Epithelial cell of prostate (primary cell): ENCODE results near the gene GALM.
"Not testable (repeated sequence)": the region's sequence is repeated elsewhere in the genome, so short reads cannot be mapped to it uniquely, and the experiment has no call there.

Experiments
- DNase-seq: peaks from one replicate; pipeline ENCODE4 v3.0.0-alpha.2; 2011; ENCODE audit warnings: low read depth, low spot score
- H3K27ac ChIP-seq: fragments of 450-650 bp; 2 replicates; pipeline ENCODE4 v1.5.1; 2017; ENCODE audit warnings: mild to moderate bottlenecking

The GALM gene

GRCh38 chr2:38672445-38673391 lies 6.8 kb downstream of the GALM start:
- DNase-seq, result no peak

GRCh38 chr2:38676681-38677080 lies 10.8 kb downstream of the GALM start:
- no peak for DNase-seq
- H3K27ac ChIP-seq, result no peak overlapping the region

More at GRCh38 chr2:38672445-38673391, 6.8 kb downstream of the GALM start:
- H3K27ac ChIP-seq, result no peak overlapping the region

- not testable (repeated sequence) for DNase-seq, H3K27ac ChIP-seq
Observed at GRCh38 chr2:38680868-38681267, 15.0 kb downstream of the GALM start.

- H3K27ac ChIP-seq, result no peak overlapping the region
- DNase-seq, result no peak
Observed at GRCh38 chr2:38682008-38682575, 16.2 kb downstream of the GALM start.

- DNase-seq, result not testable (repeated sequence)
Observed at GRCh38 chr2:38682620-38683019, 16.7 kb downstream of the GALM start.

GRCh38 chr2:38683766-38684165 lies 17.9 kb downstream of the GALM start:
- no peak for DNase-seq
- H3K27ac ChIP-seq, result no peak overlapping the region

More at GRCh38 chr2:38682620-38683019, 16.7 kb downstream of the GALM start:
- not testable (repeated sequence) for H3K27ac ChIP-seq

- no peak for DNase-seq
Observed at GRCh38 chr2:38685116-38685735, 19.3 kb downstream of the GALM start.

GRCh38 chr2:38690499-38691420 lies 24.8 kb downstream of the GALM start:
- DNase-seq, result peak; percentile 76

More at GRCh38 chr2:38685116-38685735, 19.3 kb downstream of the GALM start:
- no peak overlapping the region for H3K27ac ChIP-seq

DNA sequence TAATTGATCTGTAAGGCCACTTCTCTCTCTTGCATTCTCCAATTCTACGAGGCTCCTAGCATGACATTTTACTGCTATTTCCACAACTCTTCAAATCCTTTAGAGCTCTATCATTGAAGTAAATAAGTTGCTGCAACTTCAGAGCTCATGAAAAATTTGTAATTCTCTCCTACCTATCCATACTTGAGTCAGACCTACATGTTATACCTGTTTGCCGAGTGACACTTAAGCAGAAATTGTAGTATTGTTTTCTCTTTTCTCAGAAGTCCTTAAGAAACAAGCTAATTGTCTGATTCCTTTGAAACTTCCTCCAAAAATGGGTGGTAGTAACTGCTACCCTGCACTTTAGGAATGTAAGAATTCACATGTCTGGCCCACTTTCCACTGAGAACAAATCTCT lies 26.1 kb downstream of the GALM start:
- DNase-seq, result no peak
- no peak overlapping the region for H3K27ac ChIP-seq

More at GRCh38 chr2:38690499-38691420, 24.8 kb downstream of the GALM start:
- H3K27ac ChIP-seq, result peak overlapping the region; percentile 39

DNA sequence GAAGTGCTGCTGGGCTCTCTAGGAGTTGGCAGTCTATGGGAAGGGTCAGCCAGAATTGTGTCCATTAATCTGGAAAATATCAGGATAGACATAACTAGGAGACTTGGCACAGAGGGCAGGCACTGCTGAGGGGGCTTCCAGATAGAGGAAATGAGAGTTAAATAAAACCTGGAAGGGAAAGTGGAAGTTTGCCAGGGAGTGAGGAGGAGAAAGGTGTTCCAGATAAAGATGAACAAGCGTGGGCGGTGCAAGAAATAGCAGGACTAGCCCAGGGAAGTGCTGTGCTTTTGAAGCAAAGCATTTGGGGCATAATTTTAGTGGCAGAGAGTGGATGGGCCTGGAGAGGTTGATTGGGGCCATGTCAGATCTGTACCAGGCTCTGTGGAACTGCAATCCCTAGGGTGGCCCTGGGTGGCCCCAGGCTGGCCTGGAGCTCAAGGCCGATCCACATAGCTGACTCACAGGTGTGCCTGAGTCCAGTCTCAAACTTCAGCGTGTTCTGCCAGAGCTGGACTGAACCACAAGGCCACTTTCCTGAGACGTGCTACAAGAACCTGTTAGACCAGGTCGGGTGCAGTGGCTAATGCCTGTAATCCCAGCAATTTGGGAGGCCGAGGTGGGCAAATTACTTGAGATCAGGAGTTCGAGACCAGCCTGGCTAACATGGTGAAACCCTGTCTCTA lies 26.9 kb downstream of the GALM start:
- no peak overlapping the region for H3K27ac ChIP-seq
- peak; percentile 27 for DNase-seq

DNA sequence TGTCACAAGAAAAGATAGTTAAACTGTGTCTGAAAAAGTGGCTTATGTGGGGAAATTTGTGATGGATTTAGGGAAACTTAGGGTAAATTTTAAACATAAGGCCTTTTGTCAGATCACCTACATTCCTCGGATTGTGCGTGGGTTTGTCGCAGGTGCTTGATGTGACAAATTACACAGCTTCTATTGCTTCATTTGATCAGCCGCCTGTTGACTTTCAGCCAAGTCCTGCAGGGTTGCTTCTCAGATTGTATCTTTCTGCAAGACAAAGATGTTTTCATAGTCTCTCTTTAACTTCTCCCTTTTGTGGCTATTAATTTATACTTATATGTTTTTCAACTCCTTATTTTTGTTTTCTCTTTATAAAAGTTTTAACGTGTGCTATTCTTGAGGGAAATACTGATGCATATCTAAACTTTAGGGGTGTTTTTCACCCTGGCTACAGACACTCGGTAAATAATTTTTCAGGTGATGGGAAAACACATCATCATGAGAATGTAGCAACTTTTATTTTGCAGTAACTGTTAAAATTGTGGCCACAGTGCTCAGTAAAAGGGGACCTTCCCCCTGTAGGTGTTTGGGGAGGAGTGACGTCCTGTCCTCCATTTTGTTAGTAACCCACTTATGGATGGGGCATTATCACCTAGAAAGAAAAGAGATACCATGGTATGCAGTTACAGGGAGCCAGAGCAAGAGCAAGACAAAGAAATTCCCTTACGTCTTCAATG lies 31.4 kb downstream of the GALM start:
- H3K27ac ChIP-seq, result no peak overlapping the region
- DNase-seq, result no peak

- H3K27ac ChIP-seq, result no peak overlapping the region
- no peak for DNase-seq
Observed at GRCh38 chr2:38698467-38699003, 32.6 kb downstream of the GALM start.

GRCh38 chr2:38700113-38700785 lies 34.3 kb downstream of the GALM start:
- H3K27ac ChIP-seq, result no peak overlapping the region
- DNase-seq, result no peak

- DNase-seq, result no peak
- H3K27ac ChIP-seq, result no peak overlapping the region
Observed at GRCh38 chr2:38700881-38701458, 35.1 kb downstream of the GALM start.

DNA sequence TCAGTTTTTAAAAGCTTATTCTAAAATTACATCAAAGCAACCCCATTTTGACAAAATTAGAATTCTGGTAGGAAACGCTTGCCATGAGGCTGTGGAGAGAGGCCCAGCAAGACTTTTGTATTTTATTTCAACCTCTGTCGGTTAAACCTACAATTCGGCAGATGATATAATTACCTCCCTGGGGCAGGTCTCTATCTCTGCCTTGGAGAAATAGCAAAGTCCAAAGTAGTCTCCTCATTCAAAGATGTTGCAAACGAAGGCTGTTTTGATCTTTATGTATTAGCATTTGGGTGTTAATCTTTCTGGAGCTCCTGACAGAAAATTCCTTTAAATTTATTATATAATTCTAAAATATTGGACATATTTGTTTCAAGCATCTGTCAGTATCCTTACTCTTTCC lies 35.6 kb downstream of the GALM start:
- H3K27ac ChIP-seq, result no peak overlapping the region
- DNase-seq, result no peak

DNA sequence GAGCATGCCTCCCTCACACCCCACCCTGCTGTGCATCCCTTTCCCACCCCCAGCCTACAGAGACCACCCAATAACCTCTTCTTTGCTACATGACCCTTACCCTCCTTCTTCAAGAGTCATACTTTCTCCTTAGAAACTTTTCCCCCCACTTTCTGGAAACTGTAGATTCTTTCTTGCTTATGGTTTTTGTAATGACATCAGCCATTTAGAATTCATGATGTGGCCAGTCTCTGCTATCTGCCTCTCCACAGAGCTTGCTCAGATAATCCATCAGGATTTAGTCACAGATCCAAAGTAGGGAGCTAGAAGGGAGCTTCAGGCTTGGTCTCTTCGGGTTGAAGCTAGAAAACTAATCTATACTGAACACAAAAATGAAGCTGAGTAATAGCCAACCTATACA lies 36.5 kb downstream of the GALM start:
- no peak overlapping the region for H3K27ac ChIP-seq
- DNase-seq, result no peak

GRCh38 chr2:38703336-38703735 lies 37.4 kb downstream of the GALM start:
- H3K27ac ChIP-seq, DNase-seq: not testable (repeated sequence)

DNA sequence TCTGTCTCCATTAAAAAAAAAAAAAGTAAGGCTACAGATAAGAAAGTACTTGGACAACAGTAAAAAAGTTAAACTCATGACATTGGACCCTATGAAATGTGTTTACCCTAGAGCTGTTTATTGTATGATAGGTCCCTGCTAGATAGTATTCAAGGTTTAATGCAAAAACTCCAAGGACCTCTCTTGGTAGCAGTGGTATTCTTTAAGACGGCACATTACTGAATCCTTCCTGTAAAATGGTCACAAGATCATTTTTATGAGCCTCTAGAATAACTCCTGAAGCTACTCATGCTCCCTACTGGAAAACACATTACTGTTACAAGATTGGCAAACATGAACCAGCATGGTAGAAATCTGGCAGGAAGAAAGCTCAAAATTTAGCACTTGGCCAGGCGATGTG lies 38.8 kb downstream of the GALM start:
- no peak overlapping the region for H3K27ac ChIP-seq
- DNase-seq, result no peak
